Activated effector memory CD4-positive, alpha-beta T cell treated with Interleukin-2 at 50 U/mL for 16 hours (primary cell): ENCODE results near the gene RASGRF1.

Experiments used
- DNase-seq: peaks from one replicate; pipeline ENCODE4 v3.0.0-alpha.2; 2020

The RASGRF1 gene

DNA sequence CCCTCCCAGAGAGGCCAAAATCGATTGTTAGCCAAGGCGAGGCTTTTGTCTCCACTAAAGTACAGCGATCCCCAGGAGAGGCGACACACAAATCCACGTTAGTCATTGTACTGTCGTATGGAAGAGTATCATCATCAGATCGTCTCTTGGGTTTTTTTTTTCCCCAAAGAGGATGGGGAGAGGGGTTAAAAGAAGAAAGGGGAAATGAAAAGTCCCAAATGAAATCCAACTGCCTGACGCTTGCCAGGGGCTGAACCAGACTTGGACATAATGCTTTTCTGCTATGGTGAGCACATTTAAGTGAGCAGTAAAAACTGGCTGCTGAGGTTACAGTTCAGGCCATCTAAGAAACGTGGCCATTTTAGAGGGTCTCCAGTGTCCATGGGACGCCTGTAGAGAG lies 107.8 kb downstream of the RASGRF1 start:
- no peak for DNase-seq

DNA sequence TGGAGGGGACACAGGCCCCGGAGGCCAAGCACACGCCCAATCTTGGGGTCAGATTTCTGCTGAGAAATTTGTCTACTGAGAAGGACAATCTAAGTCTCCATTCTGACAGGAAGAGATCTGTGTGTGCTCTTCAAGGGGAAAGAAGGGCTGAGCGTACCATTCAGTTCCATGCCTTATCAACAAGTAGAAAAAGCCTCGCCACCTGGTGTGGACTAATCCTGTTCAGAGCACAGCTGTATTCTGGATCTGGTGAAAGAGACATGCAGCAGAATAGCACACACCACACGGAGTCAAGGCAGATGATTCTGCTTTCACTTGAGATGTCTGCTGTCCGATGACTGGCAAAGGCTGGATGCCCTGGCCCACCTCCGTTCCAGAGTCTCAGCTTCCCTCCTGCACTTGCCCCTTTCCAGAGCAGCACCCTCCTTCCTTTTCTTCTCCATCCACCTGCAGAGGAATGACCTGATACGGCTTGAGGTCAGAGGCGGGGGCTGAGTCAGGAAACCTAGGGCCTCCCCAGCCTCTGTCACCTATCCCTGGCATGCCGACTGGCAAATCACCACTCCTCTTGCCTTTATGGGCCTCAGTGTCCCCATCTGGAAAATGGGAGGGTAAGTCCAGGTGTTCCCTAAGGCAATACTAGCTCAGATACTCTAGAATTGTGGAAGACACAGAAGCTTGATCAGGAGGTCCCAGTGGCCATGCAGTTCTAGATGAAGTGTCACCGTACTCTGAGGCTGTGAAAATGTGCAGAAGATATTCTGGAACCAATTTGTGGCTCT lies 108.9 kb downstream of the RASGRF1 start:
- DNase-seq: no peak

DNA sequence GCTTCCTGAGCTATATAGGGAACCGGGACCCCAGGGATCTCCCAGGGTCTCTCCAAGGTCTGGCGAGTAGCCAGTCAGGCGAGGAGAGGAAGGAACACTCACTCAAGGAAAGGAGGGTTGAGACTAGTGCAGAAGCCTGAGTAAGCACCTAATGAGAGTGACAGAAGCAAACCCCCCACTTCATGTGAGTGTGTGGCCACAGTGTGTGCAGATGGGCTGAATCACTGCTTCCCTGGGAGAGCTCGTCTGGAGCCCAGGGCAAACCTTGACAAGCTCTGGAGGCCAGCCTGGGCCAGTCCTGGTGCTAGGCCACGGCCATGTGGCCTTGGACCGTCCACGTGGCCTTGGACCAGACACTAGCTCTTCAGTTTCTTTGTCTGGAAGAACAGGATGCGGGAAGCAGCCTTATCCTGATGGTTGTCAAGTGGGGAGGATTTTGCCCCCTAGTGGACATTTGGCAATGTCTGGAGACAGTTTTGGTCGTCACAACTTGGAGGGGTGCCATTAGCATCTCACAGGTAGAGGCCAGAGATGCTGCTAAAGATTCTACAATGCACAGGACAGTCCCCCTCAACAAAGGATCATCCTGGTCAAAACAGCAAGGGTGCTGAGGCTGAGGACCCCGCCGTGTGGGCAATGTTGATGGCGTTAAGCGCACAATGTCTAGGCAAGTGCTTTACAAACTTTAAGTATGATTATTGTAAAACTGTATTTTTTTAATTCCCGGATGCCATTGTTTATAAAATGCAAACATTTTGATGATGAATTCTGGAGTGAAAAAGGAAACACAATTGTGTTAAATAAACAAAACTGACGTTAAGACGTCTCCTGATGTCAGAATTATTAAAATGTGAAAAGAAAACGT lies 110.9 kb downstream of the RASGRF1 start:
- DNase-seq: no peak

DNA sequence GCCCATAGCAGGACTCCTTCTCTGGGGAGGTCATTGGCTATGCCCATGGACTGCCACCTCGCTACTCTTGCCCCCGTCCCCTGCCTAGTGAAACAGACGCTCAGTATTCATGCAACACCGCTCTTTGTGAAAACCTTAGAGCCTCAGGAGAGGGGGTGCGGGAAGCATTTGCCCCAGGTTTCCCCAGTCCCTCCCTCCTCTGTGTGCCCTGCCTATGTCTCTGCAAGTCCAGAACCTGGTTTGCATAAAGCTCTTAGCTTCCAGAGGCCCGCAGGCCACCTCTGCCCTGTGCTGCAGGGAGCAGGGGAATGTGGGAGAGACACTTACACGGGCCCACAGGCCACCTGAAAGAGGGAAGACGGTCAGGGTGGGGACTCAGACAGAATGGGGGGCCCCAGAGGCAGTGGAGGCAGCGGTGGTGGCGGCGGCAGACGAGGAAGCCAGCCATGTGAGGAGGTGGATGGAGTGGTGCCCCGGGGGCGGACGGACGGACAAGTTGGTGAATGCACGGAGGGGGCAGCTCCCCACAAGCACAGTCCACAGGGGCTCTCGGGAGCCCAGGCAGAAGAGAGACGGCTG lies 111.9 kb downstream of the RASGRF1 start:
- no peak for DNase-seq

DNA sequence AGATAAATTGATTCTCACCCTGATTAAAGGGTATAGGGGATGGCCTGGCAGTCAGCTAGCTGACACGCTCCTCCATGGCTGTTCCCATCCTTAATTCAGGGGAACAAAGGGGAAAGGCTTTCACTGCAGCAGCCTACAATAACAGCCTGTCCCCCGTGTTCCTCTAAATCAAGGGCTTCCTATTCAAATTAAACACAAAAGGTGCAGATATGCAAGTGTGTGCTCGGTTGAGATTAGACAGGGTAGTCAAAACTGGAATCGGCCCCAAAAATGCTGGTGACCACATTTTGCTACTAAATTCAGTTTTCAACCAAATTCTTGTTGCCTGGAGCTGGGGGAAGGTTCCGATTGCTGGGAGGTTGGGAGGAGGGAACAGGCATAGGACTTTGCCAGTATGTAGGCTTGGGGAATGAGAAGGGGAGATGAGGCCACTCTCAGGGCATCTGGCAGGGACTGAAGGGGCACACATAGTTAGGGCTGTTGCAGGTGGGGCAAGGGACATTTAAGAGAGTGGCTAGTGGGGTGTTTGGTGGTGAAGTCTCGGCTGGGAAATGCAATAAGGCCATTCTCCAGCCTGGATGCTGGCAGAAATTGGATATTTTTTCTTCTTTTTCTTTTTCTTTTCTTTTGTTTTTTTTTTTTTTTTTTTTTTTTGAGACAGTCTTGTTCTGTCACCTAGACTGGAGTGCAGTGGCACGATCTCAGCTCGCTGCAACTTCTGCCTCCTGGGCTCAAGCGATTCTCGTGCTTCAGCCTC lies 112.8 kb downstream of the RASGRF1 start:
- DNase-seq: no peak

DNA sequence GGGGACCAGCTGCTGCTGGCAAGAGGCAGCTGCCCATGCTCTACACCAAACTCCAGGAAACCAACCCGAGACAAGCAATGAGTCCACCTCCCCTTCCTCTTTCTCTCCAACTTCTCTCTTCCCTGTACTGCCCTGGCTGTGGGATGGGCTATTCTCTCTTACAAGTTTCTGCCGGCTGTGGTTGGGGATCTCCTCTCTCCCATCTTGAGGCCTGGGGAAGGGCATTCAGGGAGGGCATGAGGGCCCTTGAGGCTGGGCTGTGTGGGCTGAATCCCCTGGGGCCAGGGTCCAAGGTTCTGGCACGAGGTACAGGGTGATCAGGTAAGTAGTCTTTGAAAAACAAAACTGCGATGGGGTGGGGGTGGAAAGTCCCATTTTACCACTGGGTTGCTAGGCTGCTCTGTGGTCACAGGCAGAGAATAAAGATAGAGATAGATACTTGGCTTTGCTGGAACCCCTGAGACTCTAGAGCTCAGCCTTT lies 113.4 kb downstream of the RASGRF1 start:
- DNase-seq: no peak

DNA sequence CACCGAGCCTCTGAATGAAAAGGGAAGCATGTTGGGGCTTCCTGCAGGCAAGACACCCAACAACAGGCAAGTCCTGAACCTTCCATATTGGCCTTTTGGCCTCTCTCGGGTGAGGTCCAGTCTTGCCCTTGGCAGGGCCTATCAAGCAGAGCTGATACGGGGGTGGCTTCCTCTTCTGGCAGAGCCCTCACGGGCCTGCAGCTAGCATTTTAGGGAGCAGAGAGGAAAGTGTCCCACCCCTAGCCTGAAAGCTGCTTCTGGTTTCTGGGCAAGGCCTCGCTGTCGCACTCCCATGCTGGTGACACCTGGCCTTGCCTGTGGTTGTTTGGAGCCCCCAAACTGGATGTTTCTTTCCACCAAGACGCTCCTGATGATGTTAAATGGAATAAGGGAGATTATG lies 113.9 kb downstream of the RASGRF1 start:
- DNase-seq: no peak

DNA sequence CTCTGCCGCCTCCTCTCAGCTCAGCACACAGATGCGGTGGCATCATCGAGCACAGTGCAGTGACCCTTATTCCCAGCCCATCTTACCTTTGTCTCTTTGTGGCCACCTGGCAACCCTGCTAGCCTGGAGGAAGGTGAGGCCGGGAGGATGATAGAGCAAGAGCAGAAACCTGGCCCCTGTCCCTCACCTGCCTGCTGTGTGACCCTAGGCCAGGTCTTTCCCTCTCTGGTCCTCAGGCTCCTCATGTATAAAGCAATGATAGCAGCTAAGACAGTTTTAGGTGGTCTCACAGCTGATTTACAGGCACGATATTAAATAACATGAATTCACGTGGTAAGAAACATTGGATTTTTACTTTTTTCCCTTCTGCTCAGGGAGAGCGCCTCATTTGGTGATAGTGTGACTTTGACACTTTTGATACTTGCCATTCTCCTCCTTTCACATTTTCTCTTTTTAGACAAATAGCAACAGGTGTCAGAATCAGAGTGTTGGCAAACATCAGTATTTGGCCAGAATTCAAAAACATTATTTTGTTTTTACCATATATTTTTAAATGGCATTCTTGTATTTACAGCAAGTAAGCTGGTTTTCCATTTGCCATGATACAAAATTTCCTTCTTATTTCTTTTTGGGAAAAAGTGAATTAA lies 116.2 kb downstream of the RASGRF1 start:
- DNase-seq: no peak

DNA sequence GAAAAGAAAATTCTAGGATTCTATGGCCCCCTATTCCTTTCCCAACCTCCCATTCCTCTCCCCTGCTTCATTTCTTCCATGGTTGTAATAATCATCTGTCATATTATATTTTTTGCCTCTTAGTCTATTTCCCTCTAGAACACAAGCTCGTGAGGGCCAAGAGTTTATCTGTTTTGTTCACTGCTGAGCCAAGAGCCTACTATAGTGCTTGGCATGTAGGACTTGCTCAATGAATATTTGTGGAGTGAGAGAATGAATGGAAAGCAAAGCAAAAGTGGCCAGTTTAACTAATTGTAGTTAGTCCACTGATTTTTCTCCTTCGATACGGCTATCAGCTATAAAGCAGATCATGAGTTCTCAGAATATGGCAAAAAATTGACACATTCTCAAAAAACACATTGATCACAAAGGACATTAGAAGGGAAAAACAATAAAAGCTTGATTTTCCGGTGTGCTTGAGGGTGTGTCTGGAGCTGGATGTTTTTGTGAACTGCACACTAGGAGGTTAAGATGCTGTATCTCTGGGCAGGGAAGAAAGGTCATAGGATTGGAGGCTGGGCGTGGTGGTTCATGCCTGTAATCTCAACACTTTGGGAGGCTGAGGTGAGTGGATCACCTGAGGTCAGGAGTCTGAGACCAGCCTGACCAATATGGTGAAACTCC lies 120.8 kb downstream of the RASGRF1 start:
- no peak for DNase-seq

DNA sequence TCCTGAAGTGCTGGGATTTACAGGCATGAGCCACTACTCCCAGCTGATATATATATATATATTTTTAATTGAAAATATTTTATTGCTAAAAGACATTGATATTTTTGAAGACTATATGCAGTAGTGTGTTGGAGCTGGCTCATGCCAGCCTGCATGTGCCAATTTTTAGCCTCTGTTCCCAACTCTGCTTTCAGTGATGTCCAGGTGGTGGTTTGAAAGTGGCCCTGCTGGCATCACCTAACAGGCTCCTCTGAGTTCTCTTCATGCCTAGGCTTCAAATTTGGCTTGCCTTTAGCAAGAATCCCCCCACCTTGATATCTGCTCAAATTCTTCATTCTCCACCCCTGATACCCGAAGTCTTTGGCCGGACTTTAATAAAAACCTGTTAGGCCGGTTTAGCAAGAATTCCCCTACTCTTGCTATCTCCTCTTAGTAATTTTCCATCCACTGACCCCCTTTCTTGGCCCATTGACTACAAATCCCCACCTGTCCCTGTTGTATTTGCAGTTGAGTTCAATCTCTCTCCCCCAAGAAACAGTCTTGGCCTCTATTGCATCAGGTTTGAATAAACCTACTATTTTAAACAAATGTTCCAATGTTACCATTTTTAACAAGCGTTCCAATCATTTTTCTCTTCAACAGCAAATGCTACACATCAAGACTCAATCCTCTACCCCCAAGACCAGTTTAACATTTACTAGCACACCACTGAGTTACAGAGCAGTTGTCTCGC lies 121.9 kb downstream of the RASGRF1 start:
- DNase-seq: no peak

DNA sequence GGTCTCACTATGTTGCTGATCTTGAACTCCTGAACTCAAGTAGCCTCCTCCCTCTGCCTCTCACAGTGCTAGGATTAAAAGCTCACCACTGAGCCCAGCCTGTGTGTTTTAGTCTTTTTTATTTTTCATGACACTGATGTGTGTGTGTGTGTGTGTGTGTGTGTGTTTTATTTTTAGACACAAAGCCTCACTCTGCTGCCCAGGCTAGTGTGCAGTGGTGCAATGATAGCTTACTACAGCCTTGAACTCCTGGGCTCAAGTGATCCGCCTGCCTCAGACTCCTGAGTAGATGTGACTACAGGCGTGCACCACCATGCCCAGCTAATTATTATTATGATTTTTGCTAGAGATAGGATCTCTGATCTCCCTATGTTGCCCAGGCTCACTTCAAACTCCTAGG lies 122.5 kb downstream of the RASGRF1 start:
- no peak for DNase-seq

DNA sequence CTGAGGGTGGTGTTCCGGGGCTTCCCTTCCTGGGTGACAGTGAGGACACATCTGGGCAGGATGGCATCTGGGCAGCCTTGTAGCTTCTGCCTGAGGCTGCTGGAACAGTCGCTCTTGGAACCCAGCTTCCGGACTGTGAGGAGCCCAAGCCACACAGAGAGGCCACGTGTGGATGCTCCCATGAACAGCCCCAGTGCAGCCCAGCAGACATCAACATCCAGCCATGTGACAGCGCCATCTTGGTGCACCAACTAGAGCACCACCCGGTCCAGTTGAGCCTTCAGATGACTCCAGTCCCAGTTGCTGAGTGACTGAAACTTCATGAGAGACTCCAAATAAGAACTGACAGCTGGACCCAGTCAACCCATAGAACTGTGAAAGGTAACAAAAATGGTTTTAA lies 130.3 kb downstream of the RASGRF1 start:
- no peak for DNase-seq

DNA sequence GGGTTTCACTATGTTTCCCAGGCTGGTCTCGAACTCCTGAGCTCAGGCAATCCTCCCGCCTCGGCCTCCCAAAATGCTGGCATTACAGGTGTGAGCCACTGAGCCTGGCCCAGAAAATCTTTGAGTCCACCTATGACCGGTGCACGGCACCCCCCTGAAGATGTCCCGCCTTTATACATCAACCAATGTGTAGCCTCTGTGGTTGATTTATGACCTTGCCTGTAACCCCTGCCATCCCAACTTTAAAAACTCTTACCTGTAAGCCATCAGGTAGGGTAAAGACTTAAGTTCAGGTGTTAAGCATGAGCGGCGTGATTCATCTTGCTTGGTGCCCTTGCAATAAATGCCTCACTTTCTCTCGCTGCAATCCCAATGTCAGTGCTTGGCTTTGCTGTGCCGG lies 131.2 kb downstream of the RASGRF1 start:
- no peak for DNase-seq

DNA sequence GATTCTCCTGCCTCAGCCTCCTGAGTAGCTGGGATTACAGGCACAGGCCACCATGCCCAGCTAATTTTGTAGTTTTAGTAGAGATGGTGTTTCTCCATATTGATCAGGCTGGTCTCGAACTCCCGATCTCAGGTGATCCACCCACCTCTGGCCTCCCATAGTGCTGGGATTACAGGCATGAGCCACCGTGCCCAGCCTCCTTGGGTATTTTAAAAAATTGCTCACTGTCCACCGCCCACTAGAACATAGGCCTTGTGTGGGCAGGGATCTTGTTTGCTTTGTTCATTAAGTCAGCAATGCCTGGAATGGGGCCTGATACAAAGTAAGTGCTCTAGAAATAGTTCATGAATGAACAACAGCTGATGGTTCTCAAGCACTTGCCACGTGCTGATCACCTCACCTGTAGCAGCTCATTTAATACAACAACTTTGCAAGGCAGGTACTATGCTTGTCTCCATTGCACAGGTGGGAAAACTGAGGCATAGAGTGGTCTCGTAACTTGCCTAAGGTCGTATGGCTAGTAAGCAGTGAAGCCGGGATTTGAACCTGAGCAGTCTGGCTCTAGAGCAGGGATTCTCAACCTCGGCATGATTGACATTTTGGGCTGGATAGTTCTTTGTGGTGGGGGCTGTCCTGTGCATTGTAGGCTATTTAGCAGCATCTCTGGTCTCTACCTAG lies 133.0 kb downstream of the RASGRF1 start:
- no peak for DNase-seq

DNA sequence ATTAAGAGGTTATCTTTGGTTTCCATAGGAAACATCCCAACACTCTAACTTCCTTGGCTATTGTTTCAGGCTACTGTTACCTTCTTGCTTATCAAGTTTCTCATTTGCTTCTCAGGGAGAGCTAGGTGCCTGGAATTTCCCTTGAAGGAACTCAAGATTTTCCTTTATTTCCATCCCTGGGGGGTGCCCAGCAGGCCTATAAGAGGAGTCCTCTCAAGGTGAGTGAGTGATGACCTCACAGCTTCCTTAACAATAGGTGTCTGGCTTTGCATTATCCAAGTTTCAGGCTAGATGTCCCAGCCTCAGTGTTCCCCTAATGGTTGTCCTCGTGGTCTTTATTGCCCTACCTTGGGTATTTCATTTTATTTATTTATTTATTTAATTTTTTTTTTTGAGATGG lies 133.6 kb downstream of the RASGRF1 start:
- DNase-seq: no peak

DNA sequence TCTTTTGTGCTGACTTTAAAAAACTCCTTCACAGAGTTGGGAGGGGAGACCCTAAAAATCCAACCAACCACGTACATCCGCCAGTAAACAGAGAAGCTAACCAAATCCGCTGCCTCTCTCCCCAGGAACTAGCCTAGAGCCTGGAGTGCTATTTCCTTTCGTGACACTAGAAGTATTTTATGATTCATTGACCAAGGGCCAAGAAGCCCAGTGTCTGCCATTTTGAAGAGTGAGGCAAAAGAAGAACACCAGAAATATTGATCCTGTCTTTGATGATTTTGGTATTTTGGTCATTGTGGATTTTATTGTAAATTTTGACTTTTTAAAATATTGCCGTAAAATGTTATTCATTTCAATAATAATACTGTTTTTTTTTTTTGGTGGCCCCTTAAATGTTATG lies 135.2 kb downstream of the RASGRF1 start:
- no peak for DNase-seq

DNA sequence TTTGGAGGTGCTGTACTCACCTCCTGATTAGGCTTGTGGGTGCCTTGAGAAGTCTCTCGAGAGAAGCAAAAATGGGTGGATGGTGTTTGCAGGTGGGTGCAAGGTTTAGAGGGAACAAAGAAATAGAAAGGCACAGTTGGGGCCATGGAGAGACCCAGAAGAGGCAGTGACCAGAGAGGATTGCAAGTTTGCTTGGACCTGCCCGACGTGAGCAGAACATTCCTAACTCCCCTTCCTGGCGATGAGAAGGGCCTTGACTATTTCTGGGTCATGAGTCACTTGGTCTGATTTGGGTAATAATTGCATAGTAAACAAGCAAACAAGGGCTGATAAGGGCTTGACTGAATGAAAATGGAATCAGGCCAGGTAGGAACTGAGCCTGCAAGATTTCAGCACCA lies 138.7 kb downstream of the RASGRF1 start:
- DNase-seq: no peak

DNA sequence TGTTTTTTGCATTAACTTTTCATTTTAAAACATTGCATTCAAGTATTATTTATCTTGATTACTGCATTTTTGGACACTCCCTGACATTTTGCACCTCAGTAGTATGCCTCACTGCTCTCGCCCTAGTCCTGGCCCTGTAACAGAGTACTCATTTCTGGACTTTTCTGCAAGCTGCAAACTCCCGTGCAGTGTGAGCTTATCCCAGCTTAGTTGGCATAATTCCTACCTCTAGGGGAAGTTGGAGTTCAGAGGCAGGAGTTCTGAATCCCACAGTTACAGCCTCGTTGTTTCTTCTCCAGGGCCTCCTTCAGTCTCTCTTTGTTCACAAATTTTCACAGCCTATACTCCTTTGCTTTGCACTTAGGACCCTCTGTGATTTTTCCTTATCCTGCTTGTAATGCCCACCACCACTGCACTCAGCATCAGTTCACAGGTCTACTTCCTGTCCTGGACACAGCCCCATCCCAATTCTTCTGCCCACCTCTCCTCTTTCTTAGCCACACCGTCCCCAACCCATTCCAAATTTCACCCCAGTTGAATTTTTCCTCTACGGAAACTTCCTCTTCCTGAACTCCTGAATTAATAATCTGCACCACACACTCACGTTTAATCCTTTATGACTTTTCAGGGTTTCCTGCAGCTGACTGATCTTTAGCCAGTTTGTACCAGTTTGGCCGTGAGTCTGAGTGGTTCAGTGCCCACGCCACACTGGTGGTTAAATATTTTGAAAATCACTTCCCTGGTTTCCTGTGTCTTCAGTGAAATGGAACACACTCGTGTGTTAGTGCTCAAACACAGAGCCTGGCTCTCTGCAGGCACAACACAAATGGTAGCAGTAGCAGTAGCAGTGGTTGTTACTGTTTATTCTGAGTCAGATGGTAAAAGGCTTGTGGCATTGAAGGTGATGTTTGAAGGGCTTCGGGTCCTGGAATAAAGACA lies 139.4 kb downstream of the RASGRF1 start:
- DNase-seq: no peak

DNA sequence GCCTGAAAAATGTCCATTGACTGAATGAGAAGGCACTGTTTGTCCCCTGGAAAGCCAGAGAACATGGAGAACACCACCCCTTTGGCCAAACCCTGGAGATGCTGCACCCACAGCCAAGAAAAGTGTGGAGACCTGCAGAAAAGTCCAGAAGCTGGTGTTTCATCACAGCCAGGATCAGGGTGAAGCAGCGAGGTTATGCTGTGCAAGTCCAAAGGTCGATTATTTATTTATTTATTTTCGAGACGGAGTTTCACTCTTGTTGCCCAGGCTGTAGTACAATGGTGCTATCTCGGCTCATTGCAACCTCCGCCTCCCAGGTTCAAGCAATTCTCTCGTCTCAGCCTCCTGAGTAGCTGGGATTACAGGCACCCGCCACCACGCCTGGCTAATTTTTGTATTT lies 140.2 kb downstream of the RASGRF1 start:
- no peak for DNase-seq
